GM19193 (cell line): ENCODE data around the gene ERBB4.

Experiments used
- POLR2A ChIP-seq: IDR thresholded peaks from 4 replicates; pipeline ENCODE4 v1.6.1; 2011; ENCODE audit not compliant: insufficient read depth, insufficient read length; ENCODE audit errors: extremely low read depth

ERBB4 gene

DNA sequence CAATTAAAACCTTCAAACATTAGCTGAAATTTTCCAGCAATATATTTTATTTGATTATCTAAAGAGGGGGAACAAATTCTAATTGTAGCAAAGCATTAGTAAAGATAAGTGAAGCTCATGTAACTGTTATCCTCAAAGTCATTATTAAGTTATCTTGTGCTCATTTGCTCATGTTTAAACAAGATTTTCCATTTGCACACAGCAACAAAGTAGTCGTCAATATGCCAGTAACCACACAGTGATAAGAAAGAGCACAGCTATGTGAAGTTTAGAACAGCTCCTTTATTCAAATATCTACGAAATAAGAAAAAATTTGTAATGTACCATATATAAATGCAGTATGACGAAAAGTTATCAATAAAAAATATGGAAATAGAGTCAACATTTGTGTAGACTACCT lies 159.5 kb downstream of the ERBB4 start:
- TF ChIP-seq POLR2A, result no peak

DNA sequence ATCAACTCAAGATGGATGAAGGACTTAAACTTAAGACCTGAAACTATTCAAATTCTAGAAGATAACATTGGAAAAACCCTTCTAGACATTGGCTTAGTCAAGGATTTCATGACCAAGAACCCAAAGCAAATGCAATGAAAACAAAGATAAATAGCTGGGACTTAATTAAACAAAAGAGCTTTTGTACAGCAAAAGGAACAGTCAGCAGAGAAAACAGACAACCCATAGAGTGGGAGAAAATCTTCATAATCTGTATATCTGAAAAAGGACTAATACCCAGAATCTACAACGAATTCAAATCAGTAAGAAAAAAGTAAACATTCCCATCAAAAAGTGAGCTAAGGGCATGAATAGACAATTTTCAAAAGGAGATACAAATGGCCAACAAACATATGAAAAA lies 171.2 kb downstream of the ERBB4 start:
- no peak for TF ChIP-seq POLR2A

DNA sequence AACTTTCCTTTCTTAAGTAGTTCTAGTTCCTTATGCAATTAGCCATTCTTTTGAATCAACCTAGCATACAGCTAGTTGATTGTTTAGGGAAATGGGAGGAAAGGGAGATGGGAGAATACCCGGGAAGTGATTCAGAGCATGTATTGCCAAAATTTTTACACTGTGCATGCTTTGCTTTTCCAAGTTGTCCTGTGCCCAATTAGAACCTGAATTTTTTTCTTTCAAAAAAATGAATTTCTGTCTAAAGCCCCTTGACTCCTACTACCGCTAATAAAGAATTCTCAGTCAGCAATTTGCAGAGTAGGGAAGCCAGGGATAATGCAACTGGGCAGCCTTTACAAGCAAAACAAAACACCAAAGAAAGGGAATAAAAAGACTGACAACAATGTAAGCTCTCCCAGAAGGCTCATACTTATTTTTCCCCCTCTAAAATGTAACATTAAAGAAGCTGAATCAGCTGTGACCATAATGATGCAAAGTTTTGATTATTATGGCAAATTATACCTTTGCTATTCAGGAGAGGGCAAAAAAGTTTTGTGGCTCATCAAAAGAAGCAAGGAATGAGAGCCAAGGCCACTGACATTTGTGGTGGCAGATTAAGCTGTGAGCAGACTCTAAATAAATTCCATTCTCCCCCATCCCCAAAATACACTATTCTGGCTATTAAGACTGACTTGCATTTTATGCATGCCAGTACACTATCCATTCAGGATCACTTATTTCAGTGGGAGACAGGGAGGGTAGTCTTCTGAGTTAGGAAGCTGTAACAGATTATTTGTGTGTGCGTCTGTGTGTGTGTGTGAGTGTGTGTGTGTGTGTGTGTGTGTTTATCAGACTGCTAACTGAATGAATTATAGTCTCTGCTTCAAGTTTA lies 174.3 kb downstream of the ERBB4 start:
- no peak for TF ChIP-seq POLR2A

DNA sequence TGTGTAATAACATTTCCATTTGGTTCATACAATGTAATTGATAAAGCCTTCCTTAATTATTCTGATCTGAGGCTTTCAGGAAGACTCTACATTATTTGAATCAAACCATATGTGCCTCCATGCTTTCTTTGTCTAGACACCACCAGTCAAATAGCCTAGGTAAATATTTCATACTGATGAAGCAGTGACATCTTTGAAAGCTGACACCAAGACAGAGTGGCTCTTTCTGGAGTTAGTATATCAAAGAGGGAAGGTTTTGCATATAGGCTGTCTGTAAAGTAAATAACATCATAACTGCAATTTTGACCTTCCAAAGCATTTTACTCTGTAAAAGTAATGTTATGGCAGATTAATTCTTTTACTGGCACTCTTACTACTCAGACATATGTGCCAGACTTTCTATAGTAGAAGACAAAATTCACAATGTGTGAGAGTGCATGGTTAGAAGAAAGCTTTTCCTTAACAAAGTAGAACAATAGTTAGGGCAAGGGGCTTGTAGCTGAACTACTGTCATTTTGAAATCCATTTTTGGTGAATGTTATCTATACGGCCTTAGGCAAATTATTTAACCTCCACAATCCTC lies 177.3 kb downstream of the ERBB4 start:
- TF ChIP-seq POLR2A, result no peak

DNA sequence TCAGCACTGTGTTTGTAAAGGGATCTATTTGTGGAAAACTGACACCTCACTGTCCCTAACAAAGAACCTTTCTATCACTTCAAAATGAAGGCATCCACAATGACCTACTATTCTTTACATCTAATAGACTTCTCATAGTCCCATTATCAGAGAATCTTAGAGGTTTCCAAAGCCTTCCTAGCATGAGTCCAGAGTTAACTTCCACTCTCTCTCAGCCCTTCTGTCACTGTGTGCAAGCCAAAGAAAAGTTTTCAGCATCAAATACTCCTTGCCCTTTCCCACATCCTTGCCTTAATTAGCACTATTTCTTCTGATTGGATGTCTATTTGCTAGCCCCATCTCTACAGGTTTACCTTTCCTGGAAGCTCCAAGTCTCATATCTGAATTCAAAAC lies 178.5 kb downstream of the ERBB4 start:
- TF ChIP-seq POLR2A, result no peak

DNA sequence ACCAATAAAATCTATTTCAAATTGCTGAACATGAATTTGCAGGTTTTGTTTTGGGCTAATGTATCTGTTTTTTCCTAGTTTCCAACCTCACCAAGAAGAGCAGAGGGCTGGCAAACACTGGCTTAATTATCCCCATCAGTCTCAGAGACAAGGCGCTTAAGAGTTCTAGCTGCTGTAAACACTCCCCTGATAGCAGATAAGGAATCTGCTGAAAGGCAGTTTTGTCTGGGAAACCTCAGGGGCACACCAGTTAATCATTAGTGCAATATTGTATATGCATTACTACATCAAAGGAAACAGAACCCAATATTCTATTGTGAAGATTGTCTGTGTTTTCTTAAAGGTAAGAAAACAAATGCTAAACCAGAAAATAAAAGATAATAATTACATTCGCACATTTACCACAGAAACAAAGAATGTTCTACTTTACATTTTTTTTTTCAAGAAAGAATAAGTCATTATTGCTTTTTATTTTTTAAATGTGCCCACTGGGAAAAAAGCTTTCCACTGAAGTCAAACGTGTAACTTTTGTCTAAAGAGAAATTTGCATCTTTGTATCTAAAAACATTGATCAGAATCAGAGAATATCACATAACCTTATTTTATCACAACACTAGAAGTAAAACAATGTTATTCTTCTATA lies 179.1 kb downstream of the ERBB4 start:
- no peak for TF ChIP-seq POLR2A

DNA sequence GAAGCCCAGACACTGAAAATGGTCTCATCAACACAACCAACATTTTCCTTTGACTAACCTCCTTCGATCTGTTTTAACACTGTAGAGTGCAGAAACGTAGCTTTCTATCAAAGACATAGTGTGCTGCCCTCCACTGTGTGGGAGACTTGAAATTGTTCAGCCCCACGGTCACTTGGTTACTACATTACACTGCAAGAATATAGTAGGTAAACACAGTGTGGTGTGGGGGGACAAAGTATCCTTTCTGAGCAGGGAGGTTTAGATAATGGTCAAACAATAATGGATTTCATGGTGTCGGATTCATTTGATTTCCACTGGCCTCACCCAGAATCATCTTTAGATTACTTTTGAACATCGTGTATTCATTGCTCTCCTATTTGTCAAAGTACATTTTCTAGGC lies 181.0 kb downstream of the ERBB4 start:
- no peak for TF ChIP-seq POLR2A

DNA sequence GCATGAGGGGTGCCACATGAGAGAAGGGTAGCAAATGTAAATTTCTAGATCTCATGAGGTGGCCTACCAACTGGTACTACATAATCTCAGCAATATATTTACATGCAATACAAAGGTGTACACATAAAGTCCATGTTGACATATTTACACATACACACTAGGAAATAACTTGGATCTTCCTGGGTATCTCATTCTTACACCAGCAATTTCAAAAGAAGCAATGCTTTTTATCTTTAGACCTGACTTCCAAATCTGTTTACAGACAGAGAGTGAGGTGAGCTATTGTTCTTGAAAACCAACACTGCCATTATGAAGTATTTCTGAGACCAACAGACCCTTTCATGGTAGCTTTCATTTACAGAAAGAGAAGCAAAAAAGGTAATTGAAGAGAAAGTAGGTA lies 184.2 kb downstream of the ERBB4 start:
- TF ChIP-seq POLR2A, result no peak

DNA sequence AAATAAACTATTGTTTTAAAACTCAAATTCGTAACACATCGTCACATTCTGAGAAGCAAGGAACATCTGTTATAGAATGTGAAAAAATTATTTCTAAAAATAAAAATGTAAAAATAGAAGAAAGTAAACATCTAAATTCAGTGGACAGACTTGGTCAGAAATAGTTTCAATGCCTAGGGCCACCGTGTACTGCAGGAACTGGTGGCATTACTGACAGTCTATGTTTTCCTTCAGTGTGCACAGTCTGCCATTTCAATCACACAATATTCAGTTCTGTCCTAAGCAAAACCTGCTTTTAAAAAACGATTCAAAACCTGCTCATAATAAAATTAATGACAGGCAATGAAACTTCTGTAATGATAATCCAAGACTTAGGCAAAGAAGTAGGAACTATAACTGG lies 190.1 kb downstream of the ERBB4 start:
- TF ChIP-seq POLR2A, result no peak

DNA sequence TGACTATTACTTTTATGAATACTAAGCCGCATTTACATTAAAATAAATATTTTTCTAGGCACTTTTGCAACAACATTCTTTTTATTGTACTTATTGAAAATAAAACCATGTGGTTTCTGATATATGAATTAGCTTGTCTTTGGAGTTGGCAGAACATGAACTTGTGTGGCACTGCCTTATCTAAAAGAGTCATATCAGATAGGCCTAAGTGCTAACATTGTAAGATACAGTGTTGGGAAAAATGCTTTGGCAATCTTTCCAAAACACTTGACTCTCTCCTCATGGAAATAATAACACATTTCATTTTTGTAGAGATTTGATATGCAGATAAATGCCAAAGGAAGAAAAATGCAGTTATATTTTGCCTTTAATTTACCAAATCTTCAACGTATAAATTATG lies 191.7 kb downstream of the ERBB4 start:
- TF ChIP-seq POLR2A, result no peak

DNA sequence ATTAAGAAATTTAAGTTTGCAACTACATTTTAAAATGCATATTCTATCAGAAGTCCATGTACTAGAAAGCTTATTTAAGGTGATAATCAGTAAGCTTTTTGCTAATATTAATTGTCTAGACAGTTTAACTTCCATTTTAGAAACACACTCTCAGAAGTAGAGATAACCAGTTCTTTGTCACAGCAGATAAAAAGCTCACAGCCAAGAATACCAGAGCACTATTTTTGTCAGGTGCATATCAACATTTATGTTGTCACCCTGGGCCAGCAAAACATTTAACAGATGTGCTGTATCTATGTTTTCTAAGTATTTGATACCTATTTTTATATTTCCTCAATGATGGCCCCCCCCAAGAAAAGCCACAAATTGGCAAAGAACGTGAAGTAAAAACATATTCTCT lies 192.6 kb downstream of the ERBB4 start:
- no peak for TF ChIP-seq POLR2A

DNA sequence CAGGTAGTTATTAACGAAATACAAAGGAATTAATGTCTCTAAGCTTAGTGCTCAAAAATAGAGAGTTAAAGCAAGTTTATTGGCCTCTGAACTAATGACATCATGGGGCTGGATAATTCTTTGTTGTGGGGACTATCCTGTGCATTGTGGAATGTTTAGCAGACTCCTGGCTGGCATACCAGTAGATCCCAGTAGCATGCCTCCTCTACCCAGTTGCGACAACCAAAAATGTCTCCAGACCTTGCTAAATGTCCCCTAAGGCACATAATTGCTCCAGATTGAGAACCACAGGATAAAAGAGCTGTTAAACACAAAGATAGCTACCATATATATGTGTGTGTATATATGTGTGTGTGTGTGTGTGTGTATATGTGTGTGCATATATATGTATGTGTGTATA lies 194.5 kb downstream of the ERBB4 start:
- no peak for TF ChIP-seq POLR2A

DNA sequence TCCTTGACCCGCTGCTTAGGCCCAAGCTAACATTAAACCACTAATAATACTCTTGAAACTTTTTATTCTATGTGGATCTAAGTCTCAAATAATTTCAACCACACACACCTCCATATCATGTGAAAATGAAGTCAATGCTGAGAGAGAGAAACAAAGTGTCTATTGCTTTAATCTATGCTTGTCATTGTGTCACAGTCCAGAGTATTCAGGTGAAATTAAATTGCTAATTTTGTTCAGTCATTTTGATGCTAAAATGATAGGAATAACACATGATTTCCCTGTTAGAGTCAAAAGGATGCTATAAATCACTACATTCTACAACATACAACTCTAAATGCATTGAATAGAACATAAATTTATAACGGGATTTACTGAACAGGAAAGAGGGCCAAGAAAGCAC lies 195.4 kb downstream of the ERBB4 start:
- TF ChIP-seq POLR2A, result no peak

DNA sequence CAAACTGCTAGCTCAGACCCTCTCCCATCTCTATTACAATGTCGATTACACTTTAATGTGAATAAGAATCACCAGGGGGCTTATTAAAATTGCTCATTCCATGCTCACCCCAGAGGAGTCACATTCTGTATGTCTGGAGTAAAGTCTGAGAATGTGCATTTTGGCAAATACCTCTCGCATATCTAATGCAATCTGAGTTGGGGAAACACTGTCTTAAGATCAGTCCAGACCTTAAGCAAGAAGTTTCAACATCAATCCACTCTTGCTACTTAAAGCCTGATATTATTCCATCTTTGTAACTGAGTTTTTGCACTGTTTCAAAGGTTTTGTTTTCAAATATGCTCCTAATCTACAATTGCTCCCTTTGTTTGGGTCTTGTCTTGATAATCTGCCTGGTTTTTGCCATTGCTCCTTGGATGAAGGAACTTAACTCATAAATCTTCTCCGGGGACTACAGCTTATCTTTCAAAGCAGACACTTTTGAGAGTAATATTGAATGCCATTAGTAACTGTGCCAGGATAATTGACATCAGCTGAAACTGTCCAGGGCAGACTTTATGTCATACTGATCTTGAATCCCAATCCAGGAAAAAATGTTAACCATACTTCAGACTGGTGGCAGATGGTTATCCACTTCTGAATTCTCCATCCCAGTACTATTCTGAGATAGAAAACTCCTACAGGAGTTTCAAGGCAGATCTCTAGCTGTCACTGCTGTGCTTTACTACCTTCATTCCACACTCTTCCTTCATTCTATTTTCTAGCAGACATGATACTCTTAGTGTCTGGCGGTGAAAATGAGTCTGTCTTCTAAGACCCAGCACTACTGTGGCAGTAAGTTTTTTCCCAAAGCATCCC lies 200.9 kb downstream of the ERBB4 start:
- no peak for TF ChIP-seq POLR2A

DNA sequence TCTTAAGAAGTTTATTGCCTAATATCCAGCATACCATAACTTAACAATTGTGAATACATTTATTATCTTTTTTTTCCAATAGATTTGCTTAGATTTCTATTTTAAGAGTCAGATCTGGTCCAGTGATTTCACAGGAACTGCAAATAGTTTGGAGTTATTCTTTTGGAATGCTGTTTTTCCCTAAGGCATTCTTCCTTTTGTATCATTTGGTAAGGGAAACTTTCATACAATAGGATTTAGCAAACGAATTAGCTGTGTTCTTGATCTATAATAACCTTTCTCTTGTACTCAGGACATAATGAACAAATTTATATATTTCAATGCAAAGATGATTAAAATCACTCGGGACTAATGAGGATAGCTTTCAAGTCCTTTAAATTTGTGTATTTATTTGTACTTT lies 201.6 kb downstream of the ERBB4 start:
- no peak for TF ChIP-seq POLR2A
